Fibroblast of lung (primary cell): Measurements from ENCODE around the gene SAPCD2. TPM values are rescaled to one million over a fixed set of nuclear protein-coding genes. Genes with fewer than 3 reads are reported as not detected.

Experiments used
- DNase-seq, 2 donors: peaks; one replicate each; pipeline versions ENCODE4 v3.0.0 to v3.0.0-alpha.2; 2010; ENCODE audit warnings: low read depth in 2 of 2
- H2AFZ ChIP-seq: 2 replicates; pipeline ENCODE4 v1.5.1; 2012; ENCODE audit warnings: low read length, control low read depth, inconsistent platforms
- H3K27ac ChIP-seq: 2 replicates; pipeline ENCODE4 v1.5.1; 2011; ENCODE audit warnings: low read length, control low read depth; ENCODE audit not compliant: insufficient read depth
- H3K27me3 ChIP-seq: 2 replicates; pipeline ENCODE4 v1.5.1; 2011; ENCODE audit warnings: mild to moderate bottlenecking, low read length; ENCODE audit not compliant: control insufficient read depth, insufficient read depth
- H3K36me3 ChIP-seq: 2 replicates; pipeline ENCODE4 v1.5.1; 2011; ENCODE audit warnings: low read length; ENCODE audit not compliant: control insufficient read depth, insufficient read depth
- H3K4me1 ChIP-seq: 2 replicates; pipeline ENCODE4 v1.5.1; 2011; ENCODE audit warnings: low read length; ENCODE audit not compliant: control insufficient read depth, insufficient read depth; ENCODE audit errors: extremely low read depth
- H3K4me2 ChIP-seq: 2 replicates; pipeline ENCODE4 v1.5.1; 2011; ENCODE audit warnings: low read length, control low read depth; ENCODE audit not compliant: insufficient read depth; ENCODE audit errors: extremely low read depth
- H3K4me3 ChIP-seq, 4 experiments: fragments of 200-600 bp in 1 of 4; sonication (generic) in 1 of 4; replicated peaks in 1 of 4; 2 replicates each; pipeline ENCODE4 v1.5.1; 2011 to 2016; ENCODE audit warnings: low read length in 4 of 4, low read depth in 3 of 4, mild to moderate bottlenecking in 3 of 4, control low read depth in 2 of 4, inconsistent platforms in 1 of 4, mixed read lengths in 1 of 4; ENCODE audit not compliant: insufficient read depth in 1 of 4; ENCODE audit errors: control extremely low read depth in 1 of 4
- H3K79me2 ChIP-seq: 2 replicates; pipeline ENCODE4 v1.5.1; 2012; ENCODE audit warnings: mild to moderate bottlenecking, low read length, inconsistent platforms; ENCODE audit not compliant: control insufficient read depth, insufficient read depth
- H3K9ac ChIP-seq: 2 replicates; pipeline ENCODE4 v1.5.1; 2011; ENCODE audit warnings: mild to moderate bottlenecking, low read length, control low read depth; ENCODE audit not compliant: insufficient read depth
- H3K9me3 ChIP-seq: 2 replicates; pipeline ENCODE4 v1.5.1; 2012; ENCODE audit warnings: low read depth, low read length; ENCODE audit not compliant: control insufficient read depth, insufficient read depth
- H4K20me1 ChIP-seq: 2 replicates; pipeline ENCODE4 v1.5.1; 2011; ENCODE audit warnings: low read length; ENCODE audit not compliant: control insufficient read depth, insufficient read depth; ENCODE audit errors: extremely low read depth
- CTCF ChIP-seq, 2 donors: IDR thresholded peaks in 1 of 2; conservative IDR thresholded peaks in 1 of 2; 1 replicate in 1 of 2; 2 replicates in 1 of 2; pipeline ENCODE4 v1.5.1; 2011 to 2012; ENCODE audit warnings: low read length in 2 of 2, control low read depth in 1 of 2, inconsistent platforms in 1 of 2, low read depth in 1 of 2, mild to moderate bottlenecking in 1 of 2
- EZH2 ChIP-seq: IDR thresholded peaks from 2 replicates; pipeline ENCODE4 v1.5.1; 2012; ENCODE audit warnings: low read length, control low read depth, mild to moderate bottlenecking; ENCODE audit errors: missing control alignments
- polyA plus RNA-seq, 2 donors: library from polyadenylated mRNA; depleted of rRNA in 1 of 2; stranded (reverse) in 1 of 2; unstranded in 1 of 2; fragments of >200 nt; gene quantifications; 2 replicates each; pipeline ENCODE4 v1.2.1, GENCODE V29; 2011 to 2012; ENCODE audit warnings: missing spikeins in 1 of 2
- total RNA-seq: library from RNA; depleted of rRNA; stranded (reverse); fragments of >200 nt; gene quantifications from 2 replicates; pipeline ENCODE4 v1.2.1, GENCODE V29; 2014

Gene SAPCD2
- total and polyA plus RNA-seq, 2 donors (not counting 1 experiment from before 2014, with no cell fraction given): 0.85 to 2.8 TPM

DNA sequence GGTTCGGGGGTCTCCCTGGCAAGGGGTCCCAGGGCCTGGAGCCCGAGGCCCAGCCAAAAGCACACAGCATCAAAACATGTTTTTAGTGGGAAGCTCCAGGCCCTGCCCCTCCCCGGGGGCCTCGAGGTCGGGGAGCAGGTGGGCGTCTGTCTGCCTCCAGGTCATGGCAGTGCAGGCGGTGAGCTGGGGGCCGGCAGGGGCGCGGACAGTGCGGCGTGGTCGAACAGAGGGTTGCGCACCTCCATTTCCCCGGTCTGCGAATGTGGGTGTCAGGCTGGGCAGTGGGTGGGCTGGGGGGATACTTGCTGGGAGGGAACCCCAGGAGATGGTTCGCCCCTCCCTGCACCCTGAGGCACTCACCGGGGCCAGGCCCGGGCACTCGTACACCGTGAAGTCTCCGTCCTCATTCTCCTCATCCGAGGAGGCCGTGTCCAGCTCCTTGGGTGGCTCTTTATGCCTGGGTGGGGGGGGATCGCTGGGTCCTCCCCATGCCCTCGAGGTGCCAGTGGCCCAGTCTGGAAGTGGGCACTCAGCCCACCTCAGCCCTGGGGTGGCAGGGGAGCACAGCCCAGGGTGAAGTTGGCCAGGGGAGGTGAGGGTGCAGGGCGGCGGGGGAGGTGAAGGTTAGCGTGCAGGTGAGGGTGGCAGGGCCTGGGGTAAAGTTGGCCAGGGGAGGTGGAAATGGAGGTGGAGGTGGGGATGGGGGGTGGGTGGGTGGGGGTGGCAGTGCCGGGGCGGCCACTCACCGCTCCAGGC is 30.6 kb downstream of the SAPCD2 start:
- no peak overlapping the region for H3K4me3 ChIP-seq
- peaks cover 3% of the 10 kb centered on the region for H3K4me1 ChIP-seq
- H3K27ac ChIP-seq: no peak overlapping the region
- H3K9ac ChIP-seq: no peak overlapping the region
- H3K79me2 ChIP-seq: peaks cover 13% of the 10 kb centered on the region
- no peaks in the 10 kb centered on the region for H4K20me1 ChIP-seq
- no peak for TF ChIP-seq EZH2
- no peak for TF ChIP-seq CTCF (conservative IDR thresholded peaks at IDR 0.05 in 1 of 2, IDR thresholded peaks at IDR 0.05 in 1 of 2; ENCODE audit: low read depth in 1 of 2, low read length in 2 of 2)
- no peaks in the 10 kb centered on the region for H3K27me3 ChIP-seq
- DNase-seq: no peak
- H3K4me2 ChIP-seq: no peak overlapping the region
- H3K36me3 ChIP-seq: peaks cover 11% of the 10 kb centered on the region
- H2AFZ ChIP-seq: no peak overlapping the region
- H3K9me3 ChIP-seq: no peaks in the 10 kb centered on the region

DNA sequence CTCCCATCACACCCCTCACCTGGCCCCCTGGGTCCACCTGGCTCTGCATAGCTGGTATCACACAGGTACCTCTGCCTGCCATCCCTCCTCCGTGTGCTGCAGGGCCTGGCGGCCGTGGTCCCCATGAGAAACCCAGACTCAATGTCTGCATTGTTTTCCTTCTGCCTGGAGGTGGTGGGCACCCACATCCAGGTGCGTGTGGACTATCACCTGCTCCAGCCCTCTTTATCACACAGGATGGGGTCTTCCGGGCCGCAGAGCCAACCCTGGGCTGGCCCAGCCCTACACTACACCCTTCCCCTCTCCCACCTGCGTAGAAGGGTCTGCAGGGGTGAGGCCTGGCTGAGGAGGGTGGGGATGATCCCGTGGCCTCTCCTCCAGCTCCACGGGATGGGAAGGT is 31.4 kb downstream of the SAPCD2 start:
- Histone ChIP-seq H3K9ac (no peak overlapping the region), H2AFZ (no peak overlapping the region), H3K4me3 (no peak overlapping the region), H3K79me2 (peaks cover 5% of the 10 kb centered on the region), H3K4me2 (no peak overlapping the region), H3K27me3 (no peaks in the 10 kb centered on the region), H4K20me1 (no peaks in the 10 kb centered on the region), H3K4me1 (peaks cover under 1% of the 10 kb centered on the region), H3K36me3 (peaks cover 11% of the 10 kb centered on the region), H3K9me3 (no peaks in the 10 kb centered on the region), H3K27ac (no peak overlapping the region)
- TF ChIP-seq CTCF (conservative IDR thresholded peaks at IDR 0.05 in 1 of 2, IDR thresholded peaks at IDR 0.05 in 1 of 2; ENCODE audit: low read depth in 1 of 2, low read length in 2 of 2) (no peak), EZH2 (no peak)
- no peak for DNase-seq

- H3K79me2 ChIP-seq: no peaks in the 10 kb centered on the region
- no peaks in the 10 kb centered on the region for H4K20me1 ChIP-seq
These were observed 32.9 kb downstream of the SAPCD2 start for GRCh38 chr9:137037483-137037882.

More at GRCh38 chr9:137037483-137037882, 32.9 kb downstream of the SAPCD2 start:
- Histone ChIP-seq H3K9me3 (no peaks in the 10 kb centered on the region), H3K4me2 (no peak overlapping the region), H3K36me3 (peaks cover 11% of the 10 kb centered on the region), H3K27ac (no peak overlapping the region), H3K27me3 (no peaks in the 10 kb centered on the region), H3K9ac (no peak overlapping the region), H2AFZ (no peak overlapping the region), H3K4me1 (no peaks in the 10 kb centered on the region), H3K4me3 (no peak overlapping the region)
- no peak for DNase-seq
- TF ChIP-seq EZH2 (no peak), CTCF (conservative IDR thresholded peaks at IDR 0.05 in 1 of 2, IDR thresholded peaks at IDR 0.05 in 1 of 2; ENCODE audit: low read depth in 1 of 2, low read length in 2 of 2) (no peak)
